Measurements from ENCODE around the gene PPP2R2D.

PPP2R2D gene

GRCh38 chr10:131970946-131971345 is 70.1 kb downstream of the PPP2R2D start:
- no peak for DNase-seq (ENCODE audit: extremely low spot score)
- POLR2A ChIA-PET, result no interaction called here
- CTCF ChIA-PET, result no interaction called here
- TF ChIP-seq CTCF (IDR thresholded peaks at IDR 0.05; ENCODE audit: control extremely low read depth, extremely low read depth, low read depth, missing control alignments), result no peak

GRCh38 chr10:131971591-131971990 is 70.8 kb downstream of the PPP2R2D start:
- CTCF ChIA-PET, result interaction anchor here (1.4 kb wide), 1 partner anchor 86 kb away, joined by 5 read pairs; no protein-coding TSS in a partner anchor
- POLR2A ChIA-PET, result no interaction called here
- no peak for DNase-seq (ENCODE audit: extremely low spot score)
- TF ChIP-seq CTCF (IDR thresholded peaks at IDR 0.05; ENCODE audit: control extremely low read depth, extremely low read depth, low read depth, missing control alignments), result no peak

- ChIA-PET POLR2A (no interaction called here), CTCF (interaction anchor here (0.8 to 1.4 kb wide), 3 partner anchors 27 to 87 kb away, joined by 3 to 5 read pairs (median 3); no protein-coding TSS in a partner anchor)
- peak; percentile 43 for DNase-seq (ENCODE audit: extremely low spot score)
- TF ChIP-seq CTCF (IDR thresholded peaks at IDR 0.05; ENCODE audit: control extremely low read depth, extremely low read depth, low read depth, missing control alignments), result no peak
Observed at GRCh38 chr10:131972474-131973071, 71.8 kb downstream of the PPP2R2D start.

GRCh38 chr10:131973160-131973951 is 72.5 kb downstream of the PPP2R2D start:
- ChIA-PET POLR2A (no interaction called here), CTCF (interaction anchor here (0.8 to 1.5 kb wide), 6 partner anchors 28 to 88 kb away, joined by 3 to 6 read pairs (median 4); no protein-coding TSS in a partner anchor)
- DNase-seq (ENCODE audit: extremely low spot score), result no peak
- TF ChIP-seq CTCF (IDR thresholded peaks at IDR 0.05; ENCODE audit: control extremely low read depth, extremely low read depth, low read depth, missing control alignments), result no peak

- no peak for DNase-seq (ENCODE audit: extremely low spot score)
- ChIA-PET POLR2A (no interaction called here), CTCF (interaction anchor here (0.8 to 1.5 kb wide), 5 partner anchors 9 to 88 kb away, joined by 3 to 6 read pairs (median 4); no protein-coding TSS in a partner anchor)
- no peak for TF ChIP-seq CTCF (IDR thresholded peaks at IDR 0.05; ENCODE audit: control extremely low read depth, extremely low read depth, low read depth, missing control alignments)
Observed at GRCh38 chr10:131974034-131974817, 73.4 kb downstream of the PPP2R2D start.

GRCh38 chr10:131975003-131975402 is 74.2 kb downstream of the PPP2R2D start:
- POLR2A ChIA-PET, result no interaction called here
- TF ChIP-seq CTCF (IDR thresholded peaks at IDR 0.05; ENCODE audit: control extremely low read depth, extremely low read depth, low read depth, missing control alignments), result no peak
- CTCF ChIA-PET, result interaction anchor here (1.1 to 1.6 kb wide), 4 partner anchors 8 to 89 kb away, joined by 3 to 5 read pairs (median 4); no protein-coding TSS in a partner anchor
- no peak for DNase-seq (ENCODE audit: extremely low spot score)
